ENCODE results near the gene MAP2K4.

- TF ChIP-seq CTCF (IDR thresholded peaks at IDR 0.05) = no peak
- no peak for TF ChIP-seq POLR2AphosphoS5 (IDR thresholded peaks at IDR 0.05)
Observed at GRCh38 chr17:12136243-12136642, 115.6 kb downstream of the MAP2K4 start.

All from prostate gland (tissue), 2 donors.